Stomach smooth muscle (tissue), 2 donors: Measurements from ENCODE around the gene PARVA.

ENCODE experiments used
- H3K27ac ChIP-seq: one replicate; pipeline ENCODE4 v1.7.0; 2013; ENCODE audit warnings: mild to moderate bottlenecking, low read length, inconsistent platforms
- H3K27me3 ChIP-seq, 2 donors: one replicate each; pipeline ENCODE4 v1.7.0; 2013; ENCODE audit warnings: low read length in 2 of 2; ENCODE audit not compliant: insufficient read depth in 2 of 2, control insufficient read depth in 1 of 2
- H3K36me3 ChIP-seq, 2 donors: one replicate each; pipeline ENCODE4 v1.7.0; 2013; ENCODE audit warnings: low read length in 2 of 2; ENCODE audit not compliant: control insufficient read depth in 2 of 2, insufficient read depth in 2 of 2
- H3K4me1 ChIP-seq: one replicate; pipeline ENCODE4 v1.7.0; 2013; ENCODE audit warnings: low read length; ENCODE audit not compliant: control insufficient read depth, insufficient read depth
- H3K4me3 ChIP-seq, 2 donors: one replicate each; pipeline ENCODE4 v1.7.0; 2013; ENCODE audit warnings: low read length in 2 of 2
- H3K9ac ChIP-seq, 2 donors: one replicate each; pipeline ENCODE4 v1.7.0; 2013; ENCODE audit warnings: low read length in 2 of 2, mild to moderate bottlenecking in 1 of 2
- H3K9me3 ChIP-seq, 2 donors: one replicate each; pipeline ENCODE4 v1.7.0; 2013; ENCODE audit warnings: low read length in 2 of 2; ENCODE audit not compliant: control insufficient read depth in 2 of 2
- donor health status: healthy.
- donor health status: Pancreatic carcinoma.

PARVA gene

GRCh38 chr11:12377824-12378593 is 638 bp downstream of the PARVA start:
- Histone ChIP-seq H3K27ac (peak overlapping the region; percentile 97), H3K4me3 (peak overlapping the region; percentile 60 to 87), H3K36me3 (peaks cover 3 to 6% of the 10 kb centered on the region in 2 donors), H3K9me3 (no peaks in the 10 kb centered on the region), H3K4me1 (peaks cover 31% of the 10 kb centered on the region), H3K27me3 (no peaks in the 10 kb centered on the region), H3K9ac (peak overlapping the region; percentile 78 to 99)

DNA sequence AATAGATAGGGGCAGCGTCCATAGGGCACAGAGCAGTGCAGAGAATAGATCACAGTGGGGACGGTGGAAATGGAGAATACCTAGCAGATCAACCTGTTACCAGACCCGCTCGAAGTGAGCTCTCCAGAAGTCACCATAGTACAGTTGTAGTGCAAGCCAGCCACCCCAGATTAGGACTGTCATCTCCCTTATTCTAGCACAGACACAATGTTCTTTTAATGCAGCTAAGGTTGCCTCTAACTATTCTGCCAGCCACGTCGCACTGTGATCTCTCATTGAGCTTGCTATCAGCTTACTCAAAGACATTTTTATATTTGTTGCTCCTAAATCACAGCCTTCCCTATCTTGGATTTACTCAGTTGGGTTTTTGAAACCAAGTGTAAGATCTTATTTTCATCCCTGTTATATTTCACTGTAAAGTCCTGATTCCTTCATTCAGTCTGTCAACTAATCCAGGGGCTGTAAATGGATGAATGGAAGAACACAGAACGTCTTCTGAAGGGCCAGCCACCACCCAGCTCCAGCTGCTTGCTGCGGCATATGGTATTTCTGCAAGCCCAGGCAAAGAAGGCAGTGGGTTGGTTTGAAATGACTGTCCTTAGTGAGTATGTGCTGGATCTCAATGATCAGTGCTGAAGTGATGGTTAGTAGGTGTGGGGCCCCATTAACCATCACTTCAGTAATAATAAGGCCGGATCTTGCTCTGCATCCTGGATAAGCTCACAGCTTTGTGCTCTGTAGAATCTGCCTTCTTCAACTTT is 3.4 kb downstream of the PARVA start:
- Histone ChIP-seq H3K27ac (peak overlapping the region; percentile 97), H3K4me1 (peaks cover 36% of the 10 kb centered on the region), H3K9me3 (no peaks in the 10 kb centered on the region), H3K36me3 (peaks cover 3 to 6% of the 10 kb centered on the region in 2 donors), H3K4me3 (peak overlapping the region; percentile 33 to 58), H3K27me3 (no peaks in the 10 kb centered on the region), H3K9ac (peak overlapping the region; percentile 46 to 55)

- Histone ChIP-seq H3K9ac (peak overlapping the region; percentile 31 to 46), H3K9me3 (no peaks in the 10 kb centered on the region), H3K27me3 (no peaks in the 10 kb centered on the region), H3K27ac (peak overlapping the region; percentile 97), H3K4me3 (no peak overlapping the region), H3K36me3 (peaks cover 3 to 6% of the 10 kb centered on the region in 2 donors), H3K4me1 (peaks cover 38% of the 10 kb centered on the region)
These were observed 4.5 kb downstream of the PARVA start for GRCh38 chr11:12381875-12382274.

- H3K27ac ChIP-seq = peak overlapping the region; percentile 97
- peaks cover 3 to 6% of the 10 kb centered on the region in 2 donors for H3K36me3 ChIP-seq
- H3K4me1 ChIP-seq = peaks cover 39% of the 10 kb centered on the region
- no peaks in the 10 kb centered on the region for H3K27me3 ChIP-seq
- peak overlapping the region in 1 of 2 donors; percentile 26 for H3K9ac ChIP-seq
- no peaks in the 10 kb centered on the region for H3K9me3 ChIP-seq
- no peak overlapping the region for H3K4me3 ChIP-seq
These were observed 5.1 kb downstream of the PARVA start for GRCh38 chr11:12382451-12382850.

GRCh38 chr11:12386309-12386708 is 8.9 kb downstream of the PARVA start:
- Histone ChIP-seq H3K4me1 (peaks cover 53% of the 10 kb centered on the region), H3K9me3 (no peaks in the 10 kb centered on the region), H3K27ac (peak overlapping the region; percentile 95), H3K36me3 (peaks cover 0 to under 1% of the 10 kb centered on the region in 2 donors), H3K27me3 (no peaks in the 10 kb centered on the region), H3K4me3 (no peak overlapping the region), H3K9ac (peak overlapping the region; percentile 24 to 55)

DNA sequence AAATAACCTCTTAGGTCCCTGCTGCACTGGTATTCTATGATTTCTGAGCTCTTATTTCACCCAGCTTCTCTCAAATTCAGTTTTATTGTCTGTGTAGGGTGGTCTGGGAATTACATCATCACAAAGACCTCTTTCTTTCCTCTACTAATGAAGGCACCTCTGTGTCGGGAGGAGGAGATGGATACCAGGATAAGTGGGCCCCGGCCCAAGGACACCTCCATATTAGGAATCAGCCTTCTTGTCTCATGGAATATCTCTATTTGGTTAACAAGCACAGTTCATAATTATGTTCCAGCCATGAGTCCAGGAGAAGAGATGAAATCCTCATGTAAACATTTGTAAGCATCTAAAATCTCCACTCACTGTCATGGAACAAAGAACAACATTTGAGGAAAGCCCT is 9.4 kb downstream of the PARVA start:
- Histone ChIP-seq H3K4me3 (no peak overlapping the region), H3K9me3 (no peaks in the 10 kb centered on the region), H3K36me3 (no peaks in the 10 kb centered on the region), H3K27me3 (no peaks in the 10 kb centered on the region), H3K9ac (peak overlapping the region; percentile 24 to 55), H3K4me1 (peaks cover 57% of the 10 kb centered on the region), H3K27ac (peak overlapping the region; percentile 95)

DNA sequence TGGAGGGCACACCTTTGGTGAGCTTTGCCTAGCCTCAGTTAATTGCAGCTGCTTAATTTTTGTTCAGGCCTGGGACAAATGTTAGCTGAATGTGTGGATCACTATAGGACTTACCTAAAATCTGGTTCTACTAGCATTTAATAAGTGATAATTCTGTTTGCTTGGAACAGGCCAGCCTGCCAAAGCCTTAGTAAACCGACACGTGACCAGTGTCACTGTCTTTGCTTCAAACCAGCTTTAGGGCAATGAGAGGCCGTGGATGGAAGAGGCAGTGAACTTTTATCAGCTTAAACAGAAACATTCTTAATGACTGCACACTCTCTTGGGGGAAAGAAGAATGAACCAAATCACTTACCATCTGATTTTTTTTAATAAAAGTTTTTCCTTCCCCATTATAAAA is 10.8 kb downstream of the PARVA start:
- H3K27ac ChIP-seq = peak overlapping the region; percentile 95
- no peaks in the 10 kb centered on the region for H3K9me3 ChIP-seq
- H3K4me3 ChIP-seq = peak overlapping the region in 1 of 2 donors; percentile 22
- H3K4me1 ChIP-seq = peaks cover 59% of the 10 kb centered on the region
- peak overlapping the region; percentile 13 to 64 for H3K9ac ChIP-seq
- H3K36me3 ChIP-seq = no peaks in the 10 kb centered on the region
- H3K27me3 ChIP-seq = no peaks in the 10 kb centered on the region

DNA sequence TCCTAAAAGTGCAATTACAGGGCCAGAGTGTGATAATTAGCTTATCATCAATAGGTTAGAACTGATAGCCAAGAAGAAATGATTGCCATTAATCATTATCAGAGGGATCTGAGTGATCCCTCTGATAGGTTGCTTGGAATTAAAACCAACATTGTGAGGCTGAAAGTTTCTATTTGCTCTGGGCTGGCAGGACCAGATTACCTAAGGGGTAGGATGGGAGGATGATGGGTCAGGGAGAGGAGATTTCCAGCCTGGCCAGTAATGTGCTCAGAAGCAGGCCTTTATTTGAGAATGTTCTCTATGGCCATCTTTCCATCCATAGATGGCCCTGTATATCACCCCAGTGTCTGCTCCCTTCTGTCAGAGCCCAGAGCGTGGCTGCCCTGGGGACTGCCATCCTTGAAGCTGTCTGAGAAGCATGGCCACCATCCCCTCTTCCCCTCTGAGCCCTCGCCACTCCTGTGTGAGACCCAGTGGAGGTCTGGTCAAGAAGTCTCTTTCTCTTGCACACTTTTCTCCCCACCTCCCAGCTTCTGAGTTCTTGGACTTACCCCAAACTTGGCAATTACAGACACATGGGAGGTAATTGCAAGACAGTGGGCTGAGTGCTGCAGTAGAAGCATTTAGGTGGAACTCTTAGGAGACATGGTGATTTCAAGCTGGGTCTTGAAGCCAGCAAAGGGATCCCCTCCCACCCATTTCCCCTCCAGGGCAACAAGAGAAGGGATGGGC is 11.7 kb downstream of the PARVA start:
- peak overlapping the region in 1 of 2 donors; percentile 29 for H3K4me3 ChIP-seq
- H3K9me3 ChIP-seq = peaks cover 0 to 3% of the 10 kb centered on the region in 2 donors
- peaks cover 0 to 3% of the 10 kb centered on the region in 2 donors for H3K36me3 ChIP-seq
- peak overlapping the region; percentile 71 to 85 for H3K9ac ChIP-seq
- peaks cover 58% of the 10 kb centered on the region for H3K4me1 ChIP-seq
- no peaks in the 10 kb centered on the region for H3K27me3 ChIP-seq
- H3K27ac ChIP-seq = peak overlapping the region; percentile 99

GRCh38 chr11:12389676-12390657 is 12.6 kb downstream of the PARVA start:
- Histone ChIP-seq H3K4me3 (peak overlapping the region in 1 of 2 donors; percentile 29), H3K27ac (peak overlapping the region; percentile 99), H3K27me3 (no peaks in the 10 kb centered on the region)

More at GRCh38 chr11:12389676-12390657, 12.6 kb downstream of the PARVA start:
- peaks cover 0 to 3% of the 10 kb centered on the region in 2 donors for H3K36me3 ChIP-seq
- peak overlapping the region; percentile 71 to 85 for H3K9ac ChIP-seq
- peaks cover 62% of the 10 kb centered on the region for H3K4me1 ChIP-seq
- peaks cover 0 to 3% of the 10 kb centered on the region in 2 donors for H3K9me3 ChIP-seq
